ENCODE results near the gene KIF4B. TPM values are rescaled to one million over a fixed set of nuclear protein-coding genes. Genes with fewer than 3 reads are reported as not detected.

The KIF4B gene
- total RNA-seq, 1 experiment from 2014 or later, result 0.12 TPM

DNA sequence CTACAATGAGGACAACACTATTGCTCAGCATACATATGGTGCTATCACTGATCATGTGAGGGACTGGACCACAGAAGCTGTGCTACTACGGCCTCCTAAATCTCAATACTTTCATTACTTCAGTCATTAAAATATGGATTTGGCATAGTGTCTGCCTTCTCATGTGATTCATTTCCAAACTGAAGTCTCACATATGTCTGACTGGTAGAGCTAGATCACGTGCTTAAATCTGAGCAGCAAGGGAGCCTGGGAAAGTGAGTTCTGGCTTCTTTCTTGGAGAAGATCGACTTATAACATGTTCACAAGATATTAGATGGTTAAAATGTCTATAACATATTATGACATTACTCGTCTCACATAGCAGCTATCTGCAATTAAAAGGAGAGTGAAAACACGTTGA, 8.3 kb downstream of the KIF4B start:
- Histone ChIP-seq H3K4me3 (replicated peaks in 1 of 2; ENCODE audit: low read depth in 1 of 2, low read length in 2 of 2) (no peak overlapping the region), H2AFZ (ENCODE audit: low read depth, low read length, poor library complexity, severe bottlenecking) (no peak overlapping the region), H3K9ac (ENCODE audit: low read length) (no peak overlapping the region), H3K9me3 (ENCODE audit: control insufficient read depth in 1 of 2, insufficient read depth in 1 of 2, low read depth in 1 of 2, low read length in 2 of 2) (no peaks in the 10 kb centered on the region), H3K4me1 (ENCODE audit: control insufficient read depth in 1 of 2, insufficient read depth in 2 of 2, low read length in 2 of 2) (no peaks in the 10 kb centered on the region), H3K9me2 (ENCODE audit: insufficient read depth) (no peaks in the 10 kb centered on the region), H3K79me2 (ENCODE audit: insufficient read depth, low read length) (no peaks in the 10 kb centered on the region), H3K4me2 (ENCODE audit: low read length) (no peak overlapping the region), H3K27ac (ENCODE audit: low read depth, low read length) (no peak overlapping the region), H4K20me1 (ENCODE audit: insufficient read depth) (no peaks in the 10 kb centered on the region), H3K27me3 (ENCODE audit: insufficient read depth, low read length) (peaks cover under 1% of the 10 kb centered on the region; the same call in 1 of the 2 replicates), H3K36me3 (ENCODE audit: control insufficient read depth in 1 of 2, insufficient read depth in 2 of 2, low read length in 2 of 2) (no peaks in the 10 kb centered on the region)
- ChIA-PET CTCF (no interaction called here), POLR2A (no interaction called here), RAD21 (ENCODE audit: low non-redundant PET in 1 of 2, low total read pairs in 2 of 2, uncharacterized antibody in 2 of 2, unreplicated experiment in 2 of 2) (no interaction called here)
- intact Hi-C loops (cut with micrococcal nuclease), result no loop called here
- no TSS peak for BruUV-seq (replicated peaks)
- TF ChIP-seq, protein P1, sequence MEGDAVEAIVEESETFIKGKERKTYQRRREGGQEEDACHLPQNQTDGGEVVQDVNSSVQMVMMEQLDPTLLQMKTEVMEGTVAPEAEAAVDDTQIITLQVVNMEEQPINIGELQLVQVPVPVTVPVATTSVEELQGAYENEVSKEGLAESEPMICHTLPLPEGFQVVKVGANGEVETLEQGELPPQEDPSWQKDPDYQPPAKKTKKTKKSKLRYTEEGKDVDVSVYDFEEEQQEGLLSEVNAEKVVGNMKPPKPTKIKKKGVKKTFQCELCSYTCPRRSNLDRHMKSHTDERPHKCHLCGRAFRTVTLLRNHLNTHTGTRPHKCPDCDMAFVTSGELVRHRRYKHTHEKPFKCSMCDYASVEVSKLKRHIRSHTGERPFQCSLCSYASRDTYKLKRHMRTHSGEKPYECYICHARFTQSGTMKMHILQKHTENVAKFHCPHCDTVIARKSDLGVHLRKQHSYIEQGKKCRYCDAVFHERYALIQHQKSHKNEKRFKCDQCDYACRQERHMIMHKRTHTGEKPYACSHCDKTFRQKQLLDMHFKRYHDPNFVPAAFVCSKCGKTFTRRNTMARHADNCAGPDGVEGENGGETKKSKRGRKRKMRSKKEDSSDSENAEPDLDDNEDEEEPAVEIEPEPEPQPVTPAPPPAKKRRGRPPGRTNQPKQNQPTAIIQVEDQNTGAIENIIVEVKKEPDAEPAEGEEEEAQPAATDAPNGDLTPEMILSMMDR (IDR thresholded peaks at IDR 0.05 in 2 of 3, conservative IDR thresholded peaks at IDR 0.05 in 1 of 3; ENCODE audit: borderline replicate concordance in 1 of 3, insufficient read depth in 1 of 3, low read depth in 2 of 3, low read length in 2 of 3), result no peak
- TF ChIP-seq ZFX (IDR thresholded peaks at IDR 0.05), result no peak
- TF ChIP-seq CEBPB (IDR thresholded peaks at IDR 0.05; ENCODE audit: low read depth), result no peak
- TF ChIP-seq YY1 (IDR thresholded peaks at IDR 0.05; ENCODE audit: extremely low read depth, insufficient replicate concordance, low read depth, low read length), result no peak
- no peak for TF ChIP-seq SRF (IDR thresholded peaks at IDR 0.05; ENCODE audit: low read depth)
- TF ChIP-seq, protein P2, sequence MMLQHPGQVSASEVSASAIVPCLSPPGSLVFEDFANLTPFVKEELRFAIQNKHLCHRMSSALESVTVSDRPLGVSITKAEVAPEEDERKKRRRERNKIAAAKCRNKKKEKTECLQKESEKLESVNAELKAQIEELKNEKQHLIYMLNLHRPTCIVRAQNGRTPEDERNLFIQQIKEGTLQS (IDR thresholded peaks at IDR 0.05), result no peak
- TF ChIP-seq EZH2phosphoT487 (IDR thresholded peaks at IDR 0.05; ENCODE audit: borderline replicate concordance), result no peak
- TF ChIP-seq JUND (IDR thresholded peaks at IDR 0.05), result no peak
- TF ChIP-seq SP1 (IDR thresholded peaks at IDR 0.05; ENCODE audit: low read depth), result no peak
- no peak for TF ChIP-seq POLR2A (IDR thresholded peaks at IDR 0.05; ENCODE audit: borderline replicate concordance, extremely low read depth, insufficient read depth, insufficient read length)
- TF ChIP-seq FOSL1 (IDR thresholded peaks at IDR 0.05; ENCODE audit: low read depth), result no peak
- no peak for TF ChIP-seq ZNF274 (IDR thresholded peaks at IDR 0.05; ENCODE audit: low read depth, low read length)
- no peak for TF ChIP-seq SIN3A (IDR thresholded peaks at IDR 0.05; ENCODE audit: low read depth)
- TF ChIP-seq, protein P3, sequence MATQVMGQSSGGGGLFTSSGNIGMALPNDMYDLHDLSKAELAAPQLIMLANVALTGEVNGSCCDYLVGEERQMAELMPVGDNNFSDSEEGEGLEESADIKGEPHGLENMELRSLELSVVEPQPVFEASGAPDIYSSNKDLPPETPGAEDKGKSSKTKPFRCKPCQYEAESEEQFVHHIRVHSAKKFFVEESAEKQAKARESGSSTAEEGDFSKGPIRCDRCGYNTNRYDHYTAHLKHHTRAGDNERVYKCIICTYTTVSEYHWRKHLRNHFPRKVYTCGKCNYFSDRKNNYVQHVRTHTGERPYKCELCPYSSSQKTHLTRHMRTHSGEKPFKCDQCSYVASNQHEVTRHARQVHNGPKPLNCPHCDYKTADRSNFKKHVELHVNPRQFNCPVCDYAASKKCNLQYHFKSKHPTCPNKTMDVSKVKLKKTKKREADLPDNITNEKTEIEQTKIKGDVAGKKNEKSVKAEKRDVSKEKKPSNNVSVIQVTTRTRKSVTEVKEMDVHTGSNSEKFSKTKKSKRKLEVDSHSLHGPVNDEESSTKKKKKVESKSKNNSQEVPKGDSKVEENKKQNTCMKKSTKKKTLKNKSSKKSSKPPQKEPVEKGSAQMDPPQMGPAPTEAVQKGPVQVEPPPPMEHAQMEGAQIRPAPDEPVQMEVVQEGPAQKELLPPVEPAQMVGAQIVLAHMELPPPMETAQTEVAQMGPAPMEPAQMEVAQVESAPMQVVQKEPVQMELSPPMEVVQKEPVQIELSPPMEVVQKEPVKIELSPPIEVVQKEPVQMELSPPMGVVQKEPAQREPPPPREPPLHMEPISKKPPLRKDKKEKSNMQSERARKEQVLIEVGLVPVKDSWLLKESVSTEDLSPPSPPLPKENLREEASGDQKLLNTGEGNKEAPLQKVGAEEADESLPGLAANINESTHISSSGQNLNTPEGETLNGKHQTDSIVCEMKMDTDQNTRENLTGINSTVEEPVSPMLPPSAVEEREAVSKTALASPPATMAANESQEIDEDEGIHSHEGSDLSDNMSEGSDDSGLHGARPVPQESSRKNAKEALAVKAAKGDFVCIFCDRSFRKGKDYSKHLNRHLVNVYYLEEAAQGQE (IDR thresholded peaks at IDR 0.05; ENCODE audit: low read depth), result no peak
- TF ChIP-seq, protein P4, sequence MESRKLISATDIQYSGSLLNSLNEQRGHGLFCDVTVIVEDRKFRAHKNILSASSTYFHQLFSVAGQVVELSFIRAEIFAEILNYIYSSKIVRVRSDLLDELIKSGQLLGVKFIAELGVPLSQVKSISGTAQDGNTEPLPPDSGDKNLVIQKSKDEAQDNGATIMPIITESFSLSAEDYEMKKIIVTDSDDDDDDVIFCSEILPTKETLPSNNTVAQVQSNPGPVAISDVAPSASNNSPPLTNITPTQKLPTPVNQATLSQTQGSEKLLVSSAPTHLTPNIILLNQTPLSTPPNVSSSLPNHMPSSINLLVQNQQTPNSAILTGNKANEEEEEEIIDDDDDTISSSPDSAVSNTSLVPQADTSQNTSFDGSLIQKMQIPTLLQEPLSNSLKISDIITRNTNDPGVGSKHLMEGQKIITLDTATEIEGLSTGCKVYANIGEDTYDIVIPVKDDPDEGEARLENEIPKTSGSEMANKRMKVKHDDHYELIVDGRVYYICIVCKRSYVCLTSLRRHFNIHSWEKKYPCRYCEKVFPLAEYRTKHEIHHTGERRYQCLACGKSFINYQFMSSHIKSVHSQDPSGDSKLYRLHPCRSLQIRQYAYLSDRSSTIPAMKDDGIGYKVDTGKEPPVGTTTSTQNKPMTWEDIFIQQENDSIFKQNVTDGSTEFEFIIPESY (IDR thresholded peaks at IDR 0.05; ENCODE audit: extremely low read depth, insufficient replicate concordance, low read length), result no peak
- no peak for TF ChIP-seq CBX3 (IDR thresholded peaks at IDR 0.05; ENCODE audit: low read depth)
- TF ChIP-seq, protein P5, sequence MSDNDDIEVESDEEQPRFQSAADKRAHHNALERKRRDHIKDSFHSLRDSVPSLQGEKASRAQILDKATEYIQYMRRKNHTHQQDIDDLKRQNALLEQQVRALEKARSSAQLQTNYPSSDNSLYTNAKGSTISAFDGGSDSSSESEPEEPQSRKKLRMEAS (IDR thresholded peaks at IDR 0.05), result no peak
- TF ChIP-seq POLR2AphosphoS5 (IDR thresholded peaks at IDR 0.05; ENCODE audit: low read depth, low read length), result no peak
- no peak for TF ChIP-seq RAD21 (IDR thresholded peaks at IDR 0.05; ENCODE audit: low read depth)
- no peak for TF ChIP-seq ELF1 (IDR thresholded peaks at IDR 0.05; ENCODE audit: borderline replicate concordance, low read depth)
- DNase-seq (ENCODE audit: low read depth, low spot score), result no peak
- ATAC-seq, result no peak
